Inflammatory macrophage treated with lipopolysaccharide for 4 hours (primary cell): ENCODE measurements around the gene AR.
"Not testable (repeated sequence)": the region's sequence is repeated elsewhere in the genome, so short reads cannot be mapped to it uniquely, and the experiment has no call there.

ENCODE experiments used
- DNase-seq: peaks from one replicate; pipeline ENCODE4 v3.0.0-alpha.2; 2020

AR gene

DNA sequence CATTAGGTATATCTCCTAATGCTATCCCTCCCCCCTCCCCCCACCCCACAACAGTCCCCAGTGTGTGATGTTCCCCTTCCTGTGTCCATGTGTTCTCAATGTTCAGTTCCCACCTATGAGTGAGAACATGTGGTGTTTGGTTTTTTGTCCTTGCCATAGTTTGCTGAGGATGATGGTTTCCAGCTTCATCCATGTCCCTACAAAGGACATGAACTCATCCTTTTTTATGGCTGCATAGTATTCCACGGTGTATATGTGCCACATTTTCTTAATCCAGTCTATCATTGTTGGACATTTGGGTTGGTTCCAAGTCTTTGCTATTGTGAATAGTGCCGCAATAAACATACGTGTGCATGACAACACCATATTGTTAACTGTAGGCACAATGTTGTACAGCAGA lies 93.5 kb downstream of the AR start:
- not testable (repeated sequence) for DNase-seq

DNA sequence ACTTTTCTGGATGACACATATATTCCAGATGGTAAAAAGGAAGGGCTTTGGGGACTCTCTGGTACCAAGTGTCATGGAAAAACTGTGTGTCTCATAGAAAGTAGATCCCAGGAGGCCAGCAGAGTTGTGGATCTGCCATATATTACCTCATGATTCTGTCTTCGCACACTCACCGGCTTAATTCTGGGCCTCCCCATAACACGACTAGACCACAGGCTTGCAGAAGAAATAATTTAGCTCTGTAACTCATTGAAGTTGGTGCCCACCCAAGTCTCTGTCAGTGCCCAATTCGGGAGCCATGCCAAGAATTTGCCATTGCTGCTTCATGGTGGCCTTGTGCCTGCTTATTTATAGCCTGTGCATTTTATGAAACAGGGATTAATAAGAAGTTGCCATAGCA lies 104.5 kb downstream of the AR start:
- no peak for DNase-seq

DNA sequence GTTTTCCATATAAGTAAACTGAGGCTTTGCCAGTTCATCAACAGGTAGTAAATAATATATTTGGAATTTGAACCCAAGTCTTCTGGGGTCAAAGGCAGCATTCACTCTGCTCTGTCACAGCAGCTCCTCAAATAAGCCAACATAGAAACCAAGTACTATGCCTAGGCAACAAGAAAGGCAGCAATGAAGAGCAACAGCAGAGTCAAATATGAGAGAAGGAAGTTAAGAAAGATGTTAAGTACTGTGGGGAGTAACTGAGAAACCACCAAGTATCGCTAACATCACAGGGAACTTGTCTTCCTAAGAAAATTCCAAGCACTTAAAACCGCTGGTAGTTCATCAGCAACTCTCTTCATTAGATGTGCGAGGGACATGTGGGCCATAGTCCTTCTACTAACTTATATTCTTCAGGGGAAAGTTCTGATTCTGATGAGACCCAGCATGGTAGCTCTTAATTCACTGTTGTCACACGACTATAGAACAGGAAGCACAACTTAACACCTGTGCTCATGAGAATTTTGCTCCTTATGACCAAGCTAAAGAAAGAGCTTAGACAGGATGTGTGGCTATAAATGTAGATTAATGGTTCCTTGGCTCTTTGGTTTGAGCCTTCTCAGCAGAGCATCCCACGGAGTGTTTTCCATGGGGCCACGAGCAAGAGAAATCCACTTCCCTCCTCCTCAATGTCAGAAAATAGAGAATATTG lies 107.8 kb downstream of the AR start:
- no peak for DNase-seq

DNA sequence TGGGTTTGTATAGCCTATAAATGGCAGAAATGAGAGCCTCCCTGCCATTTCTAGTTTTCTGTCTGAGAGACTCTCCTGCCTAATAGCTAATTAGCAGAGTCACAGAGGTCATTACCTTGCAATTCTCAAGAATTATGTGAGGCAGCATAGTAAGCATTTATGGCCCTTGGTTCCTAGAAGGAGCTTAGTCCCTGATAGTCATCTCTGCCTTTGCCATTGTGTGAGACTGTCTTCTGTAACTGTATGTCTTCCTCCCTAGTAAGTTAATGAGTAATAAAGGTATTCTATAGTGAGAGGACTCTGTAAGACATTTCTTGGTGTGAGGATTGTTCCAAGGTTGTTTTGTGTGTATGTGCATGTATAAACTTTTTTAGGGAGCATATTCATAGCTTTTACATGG lies 108.7 kb downstream of the AR start:
- no peak for DNase-seq

DNA sequence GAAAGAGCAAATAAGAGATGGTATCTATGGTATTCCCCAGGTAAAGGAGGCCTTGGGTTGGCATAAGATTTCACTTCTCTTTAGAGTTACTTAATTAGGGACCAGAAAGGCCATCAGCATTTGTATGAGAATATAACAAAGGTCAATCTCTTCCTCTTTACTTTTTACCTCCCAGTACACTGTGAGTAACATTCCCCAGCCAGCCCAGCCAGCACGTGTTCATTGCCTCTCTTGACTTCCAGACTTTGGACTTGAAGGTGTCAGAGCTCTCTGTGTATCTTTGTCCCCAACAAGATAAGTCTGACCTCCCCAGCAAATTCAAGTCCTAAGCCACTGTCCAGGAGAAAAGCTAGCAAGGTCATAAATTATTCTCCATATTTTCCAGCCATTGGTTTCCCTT lies 110.5 kb downstream of the AR start:
- DNase-seq: no peak

DNA sequence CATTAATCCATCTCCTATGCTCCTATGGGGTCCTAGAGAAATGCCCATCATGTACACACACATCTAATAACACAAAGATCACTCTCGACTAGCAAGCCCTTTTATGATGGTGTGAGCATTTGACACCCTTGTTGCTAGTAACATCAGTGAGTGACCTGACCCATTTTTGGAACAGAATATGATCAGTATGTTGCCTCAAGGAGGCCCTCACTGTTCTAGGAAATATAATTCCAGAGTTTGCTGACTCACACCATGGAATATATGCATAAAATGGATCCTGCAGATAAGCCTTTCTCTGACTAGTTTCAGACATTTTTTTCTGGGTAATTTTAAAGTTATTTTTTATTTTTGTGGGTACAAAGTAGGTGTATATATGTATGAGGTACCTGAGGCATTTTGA lies 121.8 kb downstream of the AR start:
- DNase-seq: no peak

DNA sequence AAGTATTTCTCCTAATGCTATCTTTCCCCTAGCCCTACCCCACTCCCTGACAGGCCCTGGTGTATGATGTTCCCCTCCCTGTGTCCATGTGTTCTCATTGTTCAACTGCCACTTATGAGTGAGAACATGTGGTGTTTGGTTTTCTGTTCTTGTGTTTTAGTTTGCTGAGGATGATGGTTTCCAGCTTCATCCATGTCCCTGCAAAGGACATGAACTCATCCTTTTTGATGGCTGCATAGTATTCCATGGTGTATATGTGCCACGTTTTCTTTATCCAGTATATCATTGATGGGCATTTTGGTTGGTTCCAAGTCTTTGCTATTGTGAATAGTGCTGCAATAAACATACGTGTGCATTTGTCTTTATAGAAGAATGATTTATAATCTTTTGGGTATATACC lies 126.9 kb downstream of the AR start:
- not testable (repeated sequence) for DNase-seq

DNA sequence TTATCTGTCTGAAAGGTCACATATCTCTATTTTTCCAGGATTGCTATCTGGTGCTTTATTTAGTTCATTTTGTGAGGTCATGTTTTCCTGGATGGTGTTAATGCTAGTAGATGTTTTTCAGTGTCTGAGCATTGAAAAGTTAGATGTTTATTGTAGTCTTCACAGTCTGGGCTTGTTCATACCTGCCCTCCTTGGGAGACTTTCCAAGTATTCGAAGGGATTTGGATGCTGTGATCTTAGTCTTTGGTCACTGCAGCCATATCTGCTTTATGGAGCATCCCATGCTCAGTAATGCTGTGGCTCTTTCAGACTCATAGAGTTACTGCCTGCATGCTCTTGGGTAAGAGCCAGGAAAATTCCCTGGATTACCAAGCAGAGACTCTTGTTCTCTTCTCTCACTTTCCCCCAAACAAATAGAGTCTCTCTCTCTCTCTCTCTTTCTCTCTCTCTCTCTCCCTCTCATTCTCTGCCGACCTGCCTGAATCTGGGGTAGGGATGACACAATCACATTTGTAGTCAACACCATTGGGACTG lies 130.0 kb downstream of the AR start:
- no peak for DNase-seq

DNA sequence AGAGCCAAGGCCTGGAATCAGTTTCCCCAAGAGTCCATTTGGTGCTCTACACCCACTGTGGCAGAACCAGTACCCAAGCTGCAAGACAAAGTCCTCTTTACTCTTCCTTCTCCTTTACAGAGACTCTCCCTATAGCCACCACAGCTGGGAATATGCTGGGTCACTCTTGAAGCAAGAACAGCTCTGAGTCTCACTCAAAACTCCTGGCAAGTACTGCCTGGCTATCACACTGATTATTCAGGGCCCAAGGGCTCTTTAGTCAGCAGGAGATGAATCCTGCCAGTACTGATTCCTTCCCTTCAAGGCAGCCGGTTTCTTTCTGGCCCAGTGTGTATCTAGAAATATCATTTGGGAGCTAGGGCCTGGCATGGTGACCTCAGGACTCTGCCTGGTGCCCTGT lies 130.9 kb downstream of the AR start:
- DNase-seq: no peak

DNA sequence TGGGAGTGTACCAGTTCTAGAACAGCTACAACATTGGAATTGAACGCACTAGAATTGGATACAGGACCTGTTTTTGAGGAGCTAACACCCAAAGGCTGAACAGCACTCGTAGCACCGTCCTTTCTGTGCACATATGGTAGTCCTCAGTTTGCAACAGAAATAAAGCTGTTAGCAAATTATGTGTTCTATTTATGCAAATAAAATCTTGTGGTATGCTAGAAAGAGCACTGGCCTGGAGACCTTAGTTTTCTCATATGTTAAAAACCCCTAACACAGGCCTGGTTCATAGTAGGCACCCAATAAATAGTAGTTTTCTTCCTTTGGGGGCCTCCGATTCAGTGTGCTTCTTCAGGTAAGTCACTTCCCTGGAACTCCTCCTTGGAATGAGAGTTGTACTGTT lies 140.3 kb downstream of the AR start:
- no peak for DNase-seq

DNA sequence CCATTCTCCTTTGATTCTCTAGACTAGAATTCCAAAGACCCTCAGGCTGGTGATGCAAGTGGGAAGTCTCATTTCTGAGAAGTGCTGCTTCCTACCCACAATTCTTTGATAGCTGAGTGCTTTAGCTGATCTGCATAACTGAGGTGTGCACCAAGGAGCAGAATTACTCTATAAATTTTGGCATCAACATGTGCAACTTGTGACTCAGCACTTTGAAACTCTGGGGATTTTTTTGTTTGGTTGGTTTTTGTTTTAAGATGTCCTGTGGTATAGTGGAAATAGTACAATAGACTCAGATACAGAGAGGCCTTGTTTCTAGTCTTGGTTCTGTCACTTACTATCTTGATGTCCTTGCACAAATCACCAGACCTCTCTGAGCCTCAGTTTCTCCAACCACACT lies 148.4 kb downstream of the AR start:
- DNase-seq: no peak

DNA sequence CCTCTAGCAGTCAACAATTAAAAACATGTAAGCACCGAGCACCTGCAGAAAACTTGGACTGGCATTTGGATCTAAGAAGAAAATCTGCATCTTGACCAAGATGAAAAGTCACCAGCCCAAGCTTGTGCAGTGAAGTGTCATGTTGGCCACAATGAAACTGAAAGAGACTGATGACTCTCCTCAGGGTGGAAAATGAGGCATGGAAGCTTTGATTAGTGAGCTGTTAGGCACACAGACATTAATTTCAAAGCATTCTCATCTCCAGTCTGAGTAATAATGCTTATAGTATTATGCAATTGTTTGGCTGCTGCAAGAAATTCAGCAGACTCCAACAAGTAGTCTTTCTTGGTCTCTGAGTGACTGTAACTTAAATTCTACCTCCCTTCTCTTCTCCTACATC lies 150.1 kb downstream of the AR start:
- peak; percentile 66 for DNase-seq

DNA sequence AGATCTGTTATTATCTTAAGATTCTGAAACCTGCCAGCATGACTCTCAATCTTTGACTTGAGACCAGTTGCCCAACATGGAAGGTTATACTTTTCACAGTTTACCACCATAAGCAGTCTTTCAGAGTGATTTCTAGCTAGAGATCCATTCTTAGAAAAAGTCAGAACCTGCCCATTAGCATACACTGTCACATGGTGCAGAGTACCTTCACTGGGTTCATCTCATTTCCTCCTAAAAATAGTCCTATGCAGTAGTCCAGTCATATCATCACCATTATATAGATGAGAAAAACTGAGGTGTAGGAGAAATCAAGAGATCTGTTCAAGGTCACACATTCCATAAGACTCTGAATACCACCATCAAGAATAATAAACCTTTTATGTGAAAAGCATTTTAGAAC lies 153.6 kb downstream of the AR start:
- DNase-seq: no peak

DNA sequence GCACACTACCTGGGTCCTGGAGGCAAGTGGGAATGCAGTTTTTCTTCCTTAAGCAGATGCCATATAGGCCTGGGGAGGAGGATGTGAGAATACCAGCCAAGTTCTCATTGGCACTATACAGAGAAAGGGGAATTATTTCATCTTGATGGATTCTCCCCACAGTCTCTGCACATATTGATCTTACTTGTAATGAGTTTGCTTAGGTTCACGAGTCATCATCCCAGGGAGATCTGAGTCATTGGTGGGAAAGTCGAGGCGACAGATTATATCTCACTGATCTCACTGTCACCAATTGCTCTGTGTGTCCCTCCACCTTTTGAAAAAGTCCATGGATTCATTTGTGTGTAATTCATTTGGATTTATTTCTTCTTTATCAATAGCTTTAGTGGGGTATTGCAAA lies 156.8 kb downstream of the AR start:
- DNase-seq: no peak

DNA sequence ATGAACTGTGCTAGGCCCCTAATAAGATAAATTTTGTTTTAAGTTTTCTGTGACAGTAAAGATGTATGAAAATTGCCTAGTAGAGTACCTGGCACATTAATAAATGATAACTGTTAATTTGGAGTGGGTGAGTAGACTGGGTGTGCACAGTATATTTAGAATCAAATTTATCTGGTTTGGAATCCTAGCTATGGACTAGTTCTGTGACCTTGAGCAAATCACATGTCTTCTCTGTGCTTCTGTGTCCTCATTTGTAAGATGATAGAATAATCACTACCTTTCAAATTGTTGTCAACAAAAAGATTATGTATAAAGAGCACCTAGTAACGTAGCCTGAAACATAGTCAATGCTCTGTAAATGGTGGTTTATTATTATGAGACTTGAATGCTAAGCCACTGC lies 170.2 kb downstream of the AR start:
- DNase-seq: no peak

DNA sequence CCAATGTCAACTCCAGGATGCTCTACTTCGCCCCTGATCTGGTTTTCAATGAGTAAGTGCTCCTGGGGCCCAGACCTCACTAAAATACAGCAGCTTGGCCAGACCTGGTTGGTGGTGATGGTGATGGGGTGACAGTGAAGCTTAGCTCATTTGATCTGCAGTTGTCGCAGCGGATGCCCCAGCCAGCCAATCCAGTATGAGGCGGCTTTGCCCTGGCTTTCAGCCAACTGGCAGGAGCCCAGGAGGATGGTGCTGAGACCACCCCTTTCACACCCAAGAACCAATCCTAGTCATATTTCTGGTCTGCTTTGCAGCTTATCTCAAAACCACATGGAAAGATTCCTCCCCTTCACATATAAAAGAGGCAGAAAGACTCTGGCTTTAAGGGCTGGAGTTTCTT lies 173.8 kb downstream of the AR start:
- no peak for DNase-seq

DNA sequence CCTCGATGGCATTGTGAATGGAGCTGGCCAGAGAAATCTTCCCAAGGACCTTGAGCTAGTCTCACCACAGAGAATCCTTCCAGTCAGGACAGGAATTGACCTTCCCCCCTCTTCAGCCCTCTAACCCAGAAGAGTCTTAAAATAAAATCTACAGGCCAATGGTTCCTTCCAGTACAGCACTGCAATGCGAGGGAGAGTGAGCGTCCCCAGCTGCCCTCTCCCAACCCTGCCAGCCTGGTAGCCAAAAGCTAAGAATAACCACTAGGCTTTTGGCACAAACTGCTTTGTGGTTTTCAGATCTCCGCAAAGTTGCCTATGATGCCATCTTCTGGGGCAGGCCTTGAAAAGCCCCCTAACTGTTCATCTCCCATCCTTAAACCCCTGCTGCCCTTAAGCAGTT lies 175.1 kb downstream of the AR start:
- DNase-seq: no peak

DNA sequence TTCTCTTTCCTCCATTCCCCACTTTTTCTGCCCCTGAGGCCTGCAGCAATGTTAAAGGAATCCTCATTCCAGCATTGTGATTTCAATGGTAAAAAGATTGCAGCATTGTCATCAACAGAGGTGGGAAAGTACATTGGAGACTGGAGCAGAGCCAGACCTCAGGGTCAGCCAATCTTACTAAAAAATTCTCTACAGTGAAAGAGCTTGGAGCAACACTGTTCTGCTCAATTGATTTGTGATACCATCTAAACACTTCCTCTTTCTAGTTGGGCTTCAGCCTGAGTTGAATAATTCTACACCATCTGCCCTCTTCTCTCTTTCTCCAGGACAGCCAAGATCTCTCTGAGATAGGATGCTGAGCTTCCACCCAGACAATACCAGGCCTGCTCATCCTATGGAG lies 176.5 kb downstream of the AR start:
- no peak for DNase-seq

DNA sequence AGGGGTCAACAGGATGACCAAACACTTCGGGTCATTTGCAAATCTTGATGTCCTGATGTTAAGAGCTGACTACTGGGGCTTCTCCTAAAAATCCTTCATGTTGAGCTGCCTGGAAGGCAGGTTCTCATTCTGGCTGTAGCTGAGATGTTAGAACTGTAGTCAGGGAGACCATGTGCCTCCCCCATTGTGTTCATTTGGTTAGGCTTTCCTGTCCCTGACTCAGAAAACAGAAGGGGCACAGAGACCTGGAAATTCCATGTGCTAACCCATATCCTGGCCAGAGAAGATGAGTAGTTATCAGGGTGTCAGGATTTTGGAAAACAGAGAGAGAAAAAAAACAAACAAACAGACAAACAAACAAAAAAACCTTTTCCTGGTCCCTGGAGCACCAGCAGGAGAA lies 177.5 kb downstream of the AR start:
- DNase-seq: no peak

DNA sequence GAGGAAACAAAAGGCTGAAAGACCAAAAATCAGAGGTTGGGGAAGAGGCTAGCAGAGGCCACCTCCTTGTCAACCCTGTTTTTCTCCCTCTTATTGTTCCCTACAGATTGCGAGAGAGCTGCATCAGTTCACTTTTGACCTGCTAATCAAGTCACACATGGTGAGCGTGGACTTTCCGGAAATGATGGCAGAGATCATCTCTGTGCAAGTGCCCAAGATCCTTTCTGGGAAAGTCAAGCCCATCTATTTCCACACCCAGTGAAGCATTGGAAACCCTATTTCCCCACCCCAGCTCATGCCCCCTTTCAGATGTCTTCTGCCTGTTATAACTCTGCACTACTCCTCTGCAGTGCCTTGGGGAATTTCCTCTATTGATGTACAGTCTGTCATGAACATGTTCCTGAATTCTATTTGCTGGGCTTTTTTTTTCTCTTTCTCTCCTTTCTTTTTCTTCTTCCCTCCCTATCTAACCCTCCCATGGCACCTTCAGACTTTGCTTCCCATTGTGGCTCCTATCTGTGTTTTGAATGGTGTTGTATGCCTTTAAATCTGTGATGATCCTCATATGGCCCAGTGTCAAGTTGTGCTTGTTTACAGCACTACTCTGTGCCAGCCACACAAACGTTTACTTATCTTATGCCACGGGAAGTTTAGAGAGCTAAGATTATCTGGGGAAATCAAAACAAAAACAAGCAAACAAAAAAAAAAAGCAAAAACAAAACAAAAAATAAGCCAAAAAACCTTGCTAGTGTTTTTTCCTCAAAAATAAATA lies 179.9 kb downstream of the AR start:
- peak; percentile 84 for DNase-seq

DNA sequence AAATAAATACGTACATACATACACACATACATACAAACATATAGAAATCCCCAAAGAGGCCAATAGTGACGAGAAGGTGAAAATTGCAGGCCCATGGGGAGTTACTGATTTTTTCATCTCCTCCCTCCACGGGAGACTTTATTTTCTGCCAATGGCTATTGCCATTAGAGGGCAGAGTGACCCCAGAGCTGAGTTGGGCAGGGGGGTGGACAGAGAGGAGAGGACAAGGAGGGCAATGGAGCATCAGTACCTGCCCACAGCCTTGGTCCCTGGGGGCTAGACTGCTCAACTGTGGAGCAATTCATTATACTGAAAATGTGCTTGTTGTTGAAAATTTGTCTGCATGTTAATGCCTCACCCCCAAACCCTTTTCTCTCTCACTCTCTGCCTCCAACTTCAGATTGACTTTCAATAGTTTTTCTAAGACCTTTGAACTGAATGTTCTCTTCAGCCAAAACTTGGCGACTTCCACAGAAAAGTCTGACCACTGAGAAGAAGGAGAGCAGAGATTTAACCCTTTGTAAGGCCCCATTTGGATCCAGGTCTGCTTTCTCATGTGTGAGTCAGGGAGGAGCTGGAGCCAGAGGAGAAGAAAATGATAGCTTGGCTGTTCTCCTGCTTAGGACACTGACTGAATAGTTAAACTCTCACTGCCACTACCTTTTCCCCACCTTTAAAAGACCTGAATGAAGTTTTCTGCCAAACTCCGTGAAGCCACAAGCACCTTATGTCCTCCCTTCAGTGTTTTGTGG lies 180.7 kb downstream of the AR start:
- DNase-seq: no peak

DNA sequence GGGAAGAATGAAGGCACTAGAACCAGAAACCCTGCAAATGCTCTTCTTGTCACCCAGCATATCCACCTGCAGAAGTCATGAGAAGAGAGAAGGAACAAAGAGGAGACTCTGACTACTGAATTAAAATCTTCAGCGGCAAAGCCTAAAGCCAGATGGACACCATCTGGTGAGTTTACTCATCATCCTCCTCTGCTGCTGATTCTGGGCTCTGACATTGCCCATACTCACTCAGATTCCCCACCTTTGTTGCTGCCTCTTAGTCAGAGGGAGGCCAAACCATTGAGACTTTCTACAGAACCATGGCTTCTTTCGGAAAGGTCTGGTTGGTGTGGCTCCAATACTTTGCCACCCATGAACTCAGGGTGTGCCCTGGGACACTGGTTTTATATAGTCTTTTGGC lies 181.7 kb downstream of the AR start:
- DNase-seq: no peak

DNA sequence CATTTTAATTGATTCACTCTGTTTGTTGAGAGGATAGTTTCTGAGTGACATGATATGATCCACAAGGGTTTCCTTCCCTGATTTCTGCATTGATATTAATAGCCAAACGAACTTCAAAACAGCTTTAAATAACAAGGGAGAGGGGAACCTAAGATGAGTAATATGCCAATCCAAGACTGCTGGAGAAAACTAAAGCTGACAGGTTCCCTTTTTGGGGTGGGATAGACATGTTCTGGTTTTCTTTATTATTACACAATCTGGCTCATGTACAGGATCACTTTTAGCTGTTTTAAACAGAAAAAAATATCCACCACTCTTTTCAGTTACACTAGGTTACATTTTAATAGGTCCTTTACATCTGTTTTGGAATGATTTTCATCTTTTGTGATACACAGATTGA lies 182.2 kb downstream of the AR start:
- DNase-seq: peak; percentile 71

DNA sequence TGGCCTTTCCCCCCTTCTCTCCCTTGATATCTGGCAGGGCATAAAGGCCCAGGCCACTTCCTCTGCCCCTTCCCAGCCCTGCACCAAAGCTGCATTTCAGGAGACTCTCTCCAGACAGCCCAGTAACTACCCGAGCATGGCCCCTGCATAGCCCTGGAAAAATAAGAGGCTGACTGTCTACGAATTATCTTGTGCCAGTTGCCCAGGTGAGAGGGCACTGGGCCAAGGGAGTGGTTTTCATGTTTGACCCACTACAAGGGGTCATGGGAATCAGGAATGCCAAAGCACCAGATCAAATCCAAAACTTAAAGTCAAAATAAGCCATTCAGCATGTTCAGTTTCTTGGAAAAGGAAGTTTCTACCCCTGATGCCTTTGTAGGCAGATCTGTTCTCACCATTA lies 183.8 kb downstream of the AR start:
- no peak for DNase-seq
